Globus pallidus (tissue), 1 donor: Measurements from ENCODE around the gene HK1.
"Not testable (repeated sequence)": the region's sequence is repeated elsewhere in the genome, so short reads cannot be mapped to it uniquely, and the experiment has no call there.

Experiments used
- DNase-seq: peaks from one replicate; pipeline ENCODE4 v3.0.0-alpha.2; 2015; ENCODE audit warnings: low spot score

The HK1 gene

GRCh38 chr10:69278446-69278963, at the start of gene HK1:
Gene HK1, plus strand, starts transcription at chr10:69278496.
- DNase-seq: peak; percentile 26

GRCh38 chr10:69229616-69229916, 48.7 kb upstream of the HK1 start:
- DNase-seq: no peak

GRCh38 chr10:69230128-69230527, 48.2 kb upstream of the HK1 start:
- no peak for DNase-seq

GRCh38 chr10:69232252-69232651, 46.0 kb upstream of the HK1 start:
- DNase-seq: no peak

GRCh38 chr10:69232736-69233480, 45.4 kb upstream of the HK1 start:
- DNase-seq: no peak

GRCh38 chr10:69234447-69234846, 43.8 kb upstream of the HK1 start:
- DNase-seq: no peak

- peak; percentile 68 for DNase-seq
These were observed 40.7 kb upstream of the HK1 start for GRCh38 chr10:69237528-69238159.

DNA sequence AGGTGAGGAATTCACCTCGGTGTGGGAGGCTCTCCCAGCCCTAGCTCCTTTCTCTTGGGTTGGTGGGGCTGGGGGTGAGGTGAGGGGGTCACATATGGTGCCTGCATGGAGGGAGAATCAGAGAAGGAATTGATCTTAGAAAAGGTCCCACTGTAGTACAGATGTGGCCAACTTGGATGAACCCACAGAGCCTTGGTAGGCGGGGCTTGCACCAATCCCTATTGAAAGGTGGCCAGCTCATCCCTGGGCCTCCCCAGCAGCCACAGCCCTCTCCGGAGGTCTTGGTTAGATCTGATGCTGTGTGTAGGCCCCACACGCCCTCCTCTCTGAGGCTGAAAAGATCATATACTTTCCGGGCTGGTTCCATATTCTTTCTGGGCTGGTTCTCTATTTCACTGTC, 39.2 kb upstream of the HK1 start:
- DNase-seq: no peak

DNA sequence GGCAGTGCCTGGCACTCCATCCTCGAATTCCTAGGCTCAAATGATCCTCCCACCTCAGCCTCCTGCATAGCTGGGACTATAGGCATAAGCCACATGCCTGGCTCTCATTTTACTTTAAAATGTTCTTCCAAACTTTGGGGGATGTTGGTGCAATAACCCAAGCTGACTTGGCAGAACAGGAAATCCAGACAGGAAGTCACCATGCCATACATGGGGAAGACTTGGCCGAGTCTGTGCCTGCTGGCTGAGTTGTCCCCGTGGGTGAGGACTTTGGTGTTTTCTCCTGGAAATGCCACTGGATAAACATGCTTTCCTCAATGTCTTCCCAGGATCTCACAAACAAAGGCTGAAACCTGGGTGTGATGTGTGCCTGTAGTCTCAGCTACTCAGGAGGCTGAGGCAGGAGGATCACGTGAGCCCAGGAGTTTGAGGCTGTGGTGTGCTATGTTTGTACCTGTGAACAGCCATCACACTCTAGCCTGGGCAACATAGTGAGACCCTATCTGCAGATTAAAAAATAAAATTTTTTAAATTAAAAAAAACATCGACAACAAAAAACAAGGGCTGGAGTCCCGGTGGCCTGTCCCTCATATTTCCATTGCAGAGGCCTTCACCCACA, 38.4 kb upstream of the HK1 start:
- DNase-seq: no peak

DNA sequence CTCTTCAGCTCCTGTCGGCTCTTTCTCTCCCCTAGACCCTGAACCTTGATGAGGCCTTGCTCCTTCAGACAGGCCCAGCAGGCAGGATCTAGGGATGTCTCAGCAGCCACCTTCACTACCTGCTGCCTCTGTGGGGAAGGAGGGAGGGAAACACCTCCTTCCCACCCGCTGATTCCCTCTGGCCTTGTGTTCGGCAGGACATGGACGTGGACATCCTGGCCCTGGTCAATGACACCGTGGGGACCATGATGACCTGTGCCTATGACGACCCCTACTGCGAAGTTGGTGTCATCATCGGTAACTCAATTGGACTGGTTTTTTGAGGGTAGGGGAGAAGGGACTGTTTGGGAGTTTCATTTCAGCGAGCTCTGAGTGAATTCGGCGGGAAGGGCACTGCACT, 37.8 kb upstream of the HK1 start:
- DNase-seq: no peak

GRCh38 chr10:69241575-69241974, 36.7 kb upstream of the HK1 start:
- no peak for DNase-seq

- no peak for DNase-seq
These were observed 36.0 kb upstream of the HK1 start for GRCh38 chr10:69242040-69242851.

GRCh38 chr10:69242852-69243212, 35.5 kb upstream of the HK1 start:
- peak; percentile 95 for DNase-seq

GRCh38 chr10:69243817-69244216, 34.5 kb upstream of the HK1 start:
- no peak for DNase-seq

DNA sequence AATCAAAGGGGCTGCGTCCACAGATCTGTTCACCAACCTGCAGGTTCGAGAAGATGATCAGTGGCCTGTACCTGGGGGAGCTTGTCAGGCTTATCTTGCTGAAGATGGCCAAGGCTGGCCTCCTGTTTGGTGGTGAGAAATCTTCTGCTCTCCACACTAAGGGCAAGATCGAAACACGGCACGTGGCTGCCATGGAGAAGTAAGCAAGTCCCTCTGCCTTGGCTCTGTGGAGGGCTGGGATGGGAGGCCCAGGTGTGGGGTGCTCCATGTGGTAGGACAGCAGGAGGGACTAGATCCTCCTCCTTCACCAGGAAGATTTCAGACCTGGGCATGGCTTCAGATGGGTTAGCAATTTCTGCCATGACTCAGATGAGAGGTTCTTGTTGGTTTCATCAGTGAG, 32.3 kb upstream of the HK1 start:
- DNase-seq: no peak

DNA sequence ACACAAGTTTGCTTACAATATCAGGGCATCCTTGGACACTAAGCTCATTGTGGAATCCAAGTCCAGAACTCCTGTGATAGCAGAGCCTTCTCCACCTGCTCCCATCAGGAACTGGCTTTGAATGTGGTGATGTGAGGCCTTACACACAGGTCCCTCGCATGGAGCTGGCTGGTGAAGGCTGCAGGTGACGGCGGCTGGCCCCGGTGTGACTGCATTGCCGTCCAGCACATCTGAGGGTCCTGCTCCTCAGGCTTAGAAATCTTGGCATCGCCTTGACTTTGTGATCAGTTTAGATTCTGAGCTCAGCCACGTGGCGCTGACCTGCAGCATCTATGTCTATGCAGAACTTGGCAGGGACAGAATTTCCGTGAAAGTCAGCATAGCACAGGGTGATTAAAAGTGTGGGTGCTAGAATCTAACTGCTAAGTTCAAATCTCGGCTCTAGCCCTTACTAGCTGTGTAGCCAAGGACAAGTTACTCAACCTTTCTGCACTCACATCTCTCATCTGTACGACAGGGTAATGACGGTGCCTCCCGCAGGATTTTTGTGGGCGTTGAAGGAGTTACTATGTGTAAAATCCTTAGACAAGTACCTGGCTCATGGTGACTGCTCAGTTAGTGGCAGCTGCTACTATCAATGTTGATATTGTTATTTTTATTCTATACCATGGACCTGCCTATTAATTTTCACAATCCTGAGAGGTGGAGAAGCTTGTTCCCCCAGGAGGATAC, 31.5 kb upstream of the HK1 start:
- no peak for DNase-seq

DNA sequence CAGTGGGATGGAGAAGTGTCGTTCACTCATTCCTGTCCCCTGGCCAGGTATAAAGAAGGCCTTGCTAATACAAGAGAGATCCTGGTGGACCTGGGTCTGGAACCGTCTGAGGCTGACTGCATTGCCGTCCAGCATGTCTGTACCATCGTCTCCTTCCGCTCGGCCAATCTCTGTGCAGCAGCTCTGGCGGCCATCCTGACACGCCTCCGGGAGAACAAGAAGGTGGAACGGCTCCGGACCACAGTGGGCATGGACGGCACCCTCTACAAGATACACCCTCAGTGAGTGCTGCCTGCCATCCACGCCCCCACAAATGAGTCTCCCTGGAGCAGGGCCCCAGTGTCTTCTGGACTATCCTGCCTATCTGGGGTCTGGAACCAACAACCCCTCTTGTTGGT, 31.0 kb upstream of the HK1 start:
- no peak for DNase-seq

- no peak for DNase-seq
These were observed 30.1 kb upstream of the HK1 start for GRCh38 chr10:69248117-69248730.

- no peak for DNase-seq
These were observed 28.3 kb upstream of the HK1 start for GRCh38 chr10:69250041-69250440.

GRCh38 chr10:69251417-69251816, 26.9 kb upstream of the HK1 start:
- DNase-seq: not testable (repeated sequence)

DNA sequence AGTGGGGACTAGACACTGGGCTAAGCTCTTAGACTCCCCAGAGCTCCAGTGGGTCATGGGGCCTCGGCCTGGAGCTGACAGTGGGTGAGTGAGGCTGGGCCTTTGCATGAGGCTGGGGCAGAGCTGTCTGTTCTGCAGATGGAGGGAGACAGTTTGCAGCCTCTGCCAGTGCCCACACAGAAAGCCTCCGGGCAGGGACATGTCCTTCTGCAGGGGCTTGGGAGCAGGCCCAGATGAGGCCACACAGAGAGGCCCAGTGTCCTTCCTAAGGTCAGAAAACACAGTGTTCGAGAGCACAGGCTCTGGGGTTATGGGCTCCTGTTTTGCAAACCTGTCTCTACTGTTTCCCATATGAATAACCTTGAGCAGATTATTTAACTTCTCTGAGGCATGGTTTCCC, 25.1 kb upstream of the HK1 start:
- no peak for DNase-seq

DNA sequence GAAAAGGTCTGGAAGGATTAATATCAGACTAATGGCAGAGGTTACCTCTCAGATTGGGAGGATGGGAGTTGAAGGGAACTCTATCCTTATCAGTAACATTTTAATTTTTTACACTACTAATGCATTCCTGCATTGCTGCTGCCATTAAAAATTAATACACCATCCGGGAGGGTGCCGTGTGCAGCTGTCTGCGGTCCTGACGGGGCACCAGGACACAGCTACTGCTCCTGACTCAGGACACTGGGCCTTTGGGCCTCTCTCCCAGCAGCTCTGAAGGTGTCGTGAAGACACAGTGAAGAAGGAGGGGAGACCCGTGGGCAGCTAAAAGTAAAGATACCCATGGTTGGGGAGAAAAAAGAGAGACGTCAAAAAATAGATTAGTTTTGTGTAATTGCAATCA, 23.4 kb upstream of the HK1 start:
- DNase-seq: no peak
